ENCODE results near the gene DNAJC3.

The DNAJC3 gene, protein sequence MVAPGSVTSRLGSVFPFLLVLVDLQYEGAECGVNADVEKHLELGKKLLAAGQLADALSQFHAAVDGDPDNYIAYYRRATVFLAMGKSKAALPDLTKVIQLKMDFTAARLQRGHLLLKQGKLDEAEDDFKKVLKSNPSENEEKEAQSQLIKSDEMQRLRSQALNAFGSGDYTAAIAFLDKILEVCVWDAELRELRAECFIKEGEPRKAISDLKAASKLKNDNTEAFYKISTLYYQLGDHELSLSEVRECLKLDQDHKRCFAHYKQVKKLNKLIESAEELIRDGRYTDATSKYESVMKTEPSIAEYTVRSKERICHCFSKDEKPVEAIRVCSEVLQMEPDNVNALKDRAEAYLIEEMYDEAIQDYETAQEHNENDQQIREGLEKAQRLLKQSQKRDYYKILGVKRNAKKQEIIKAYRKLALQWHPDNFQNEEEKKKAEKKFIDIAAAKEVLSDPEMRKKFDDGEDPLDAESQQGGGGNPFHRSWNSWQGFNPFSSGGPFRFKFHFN

GRCh38 chr13:95676762-95677563 is at the start of gene DNAJC3:
Gene DNAJC3, plus strand, starts transcription at chr13:95677139. Its CDS starts 117 bp downstream, at chr13:95677256.
- peak within 1 kb of the TSS; percentile 88 to 98 for H3K4me3 Mint-ChIP-seq
- no peaks in the 10 kb centered on the region for H3K27me3 Mint-ChIP-seq
- peaks cover 9 to 19% of the 10 kb centered on the region in 2 donors for H3K36me3 Mint-ChIP-seq
- DNase-seq (peak; percentile 99), ATAC-seq (replicated peaks) (peak; percentile 95)
- peaks cover 21 to 54% of the 10 kb centered on the region in 2 donors for H3K4me1 Mint-ChIP-seq
- peak within 1 kb of the TSS; percentile 98 for H3K27ac Mint-ChIP-seq
- H3K9me3 Mint-ChIP-seq, result no peaks in the 10 kb centered on the region

DNA sequence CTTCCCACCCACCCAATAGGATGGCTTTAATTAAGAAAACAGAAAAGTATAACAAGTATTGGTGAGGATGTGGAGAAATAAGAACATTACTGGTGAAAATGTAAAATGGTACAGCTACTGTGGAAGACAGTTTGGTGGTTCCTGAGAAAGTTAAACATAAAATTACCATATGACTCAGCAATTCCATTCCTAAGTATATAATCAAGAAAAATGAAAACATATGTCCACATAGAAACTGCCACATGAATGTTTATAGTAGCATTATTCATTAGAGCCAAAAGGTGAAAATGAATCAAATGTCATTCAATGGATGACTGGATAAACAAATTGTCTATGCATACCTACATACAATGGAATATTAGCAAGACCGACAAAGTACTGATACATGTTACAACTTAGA is 49.3 kb upstream of the DNAJC3 start:
- DNase-seq, result no peak
- no peaks in the 10 kb centered on the region for H3K9me3 Mint-ChIP-seq
- H3K27ac Mint-ChIP-seq, result no peak overlapping the region
- no peak for ATAC-seq (replicated peaks)
- no peaks in the 10 kb centered on the region for H3K4me1 Mint-ChIP-seq
- H3K36me3 Mint-ChIP-seq, result peaks cover 0 to 1% of the 10 kb centered on the region in 2 donors
- no peak overlapping the region for H3K4me3 Mint-ChIP-seq
- peaks cover 10 to 34% of the 10 kb centered on the region in 2 donors for H3K27me3 Mint-ChIP-seq

- no peak overlapping the region for H3K4me3 Mint-ChIP-seq
- peaks cover 0 to 1% of the 10 kb centered on the region in 2 donors for H3K36me3 Mint-ChIP-seq
- no peak overlapping the region for H3K27ac Mint-ChIP-seq
- DNase-seq (no peak), ATAC-seq (replicated peaks) (no peak)
- H3K4me1 Mint-ChIP-seq, result no peaks in the 10 kb centered on the region
- no peaks in the 10 kb centered on the region for H3K9me3 Mint-ChIP-seq
- peaks cover 12 to 32% of the 10 kb centered on the region in 2 donors for H3K27me3 Mint-ChIP-seq
These were observed 48.5 kb upstream of the DNAJC3 start for GRCh38 chr13:95628488-95628887.

DNA sequence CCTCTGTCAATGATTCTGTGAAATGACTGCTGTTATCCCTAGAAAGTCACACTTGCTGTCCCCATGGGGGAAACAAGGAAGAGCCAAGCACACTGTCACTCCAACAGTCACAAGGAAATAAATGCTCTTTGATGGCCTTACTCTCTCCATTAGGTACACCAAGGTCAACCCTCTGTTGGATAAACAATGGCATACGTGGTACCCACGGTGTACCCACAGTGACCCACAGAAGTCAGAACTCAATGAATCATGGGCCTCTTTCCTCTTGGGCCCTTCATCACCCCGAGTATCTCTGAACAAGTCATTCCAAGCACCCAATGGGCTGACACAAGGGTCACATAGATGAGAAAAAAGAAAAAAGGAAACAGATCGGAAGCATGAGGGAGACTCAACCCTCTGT is 47.9 kb upstream of the DNAJC3 start:
- Mint-ChIP-seq H3K27me3 (peaks cover 14 to 35% of the 10 kb centered on the region in 2 donors), H3K4me3 (no peak overlapping the region), H3K9me3 (no peaks in the 10 kb centered on the region), H3K27ac (no peak overlapping the region), H3K4me1 (no peaks in the 10 kb centered on the region), H3K36me3 (peaks cover 0 to 1% of the 10 kb centered on the region in 2 donors)
- ATAC-seq (replicated peaks) (no peak), DNase-seq (no peak)

- DNase-seq, result no peak
- H3K4me1 Mint-ChIP-seq, result no peaks in the 10 kb centered on the region
- H3K27ac Mint-ChIP-seq, result no peak overlapping the region
- ATAC-seq (replicated peaks), result no peak
- no peaks in the 10 kb centered on the region for H3K9me3 Mint-ChIP-seq
- peaks cover 0 to 1% of the 10 kb centered on the region in 2 donors for H3K36me3 Mint-ChIP-seq
- no peak overlapping the region for H3K4me3 Mint-ChIP-seq
- peaks cover 22 to 34% of the 10 kb centered on the region in 2 donors for H3K27me3 Mint-ChIP-seq
These were observed 46.3 kb upstream of the DNAJC3 start for GRCh38 chr13:95630593-95630992.

DNA sequence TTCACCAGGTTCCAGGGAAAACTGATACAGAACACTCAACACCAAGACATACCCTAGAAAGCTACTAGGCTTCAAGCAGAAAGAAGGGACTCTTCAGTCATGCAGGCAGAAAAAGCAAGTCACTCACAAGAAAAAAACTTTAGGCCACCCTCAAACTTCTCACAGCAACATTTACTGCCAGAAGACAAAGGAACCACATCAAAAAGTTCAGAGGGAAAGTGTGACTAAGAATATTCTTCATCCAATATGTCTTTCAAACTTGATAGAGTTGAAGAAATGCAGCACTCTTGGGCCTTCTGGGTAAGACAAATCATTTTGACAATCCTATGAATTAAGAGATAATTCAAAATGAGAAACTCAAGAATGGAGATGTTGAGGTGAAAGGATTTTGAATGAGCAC is 40.1 kb upstream of the DNAJC3 start:
- H3K27me3 Mint-ChIP-seq, result peaks cover 47 to 53% of the 10 kb centered on the region in 2 donors
- H3K36me3 Mint-ChIP-seq, result peaks cover 0 to 1% of the 10 kb centered on the region in 2 donors
- no peaks in the 10 kb centered on the region for H3K9me3 Mint-ChIP-seq
- H3K4me3 Mint-ChIP-seq, result no peak overlapping the region
- ATAC-seq (replicated peaks), result no peak
- H3K4me1 Mint-ChIP-seq, result peaks cover 0 to 1% of the 10 kb centered on the region in 2 donors
- no peak overlapping the region for H3K27ac Mint-ChIP-seq
- no peak for DNase-seq

GRCh38 chr13:95641291-95642027 is 35.5 kb upstream of the DNAJC3 start:
- H3K9me3 Mint-ChIP-seq, result no peaks in the 10 kb centered on the region
- peaks cover 36 to 44% of the 10 kb centered on the region in 2 donors for H3K27me3 Mint-ChIP-seq
- peak overlapping the region in 1 of 2 donors; percentile 19 for H3K4me3 Mint-ChIP-seq
- ATAC-seq (replicated peaks) (no peak), DNase-seq (no peak)
- H3K36me3 Mint-ChIP-seq, result no peaks in the 10 kb centered on the region
- H3K27ac Mint-ChIP-seq, result no peak overlapping the region
- peaks cover 7 to 8% of the 10 kb centered on the region in 2 donors for H3K4me1 Mint-ChIP-seq

DNA sequence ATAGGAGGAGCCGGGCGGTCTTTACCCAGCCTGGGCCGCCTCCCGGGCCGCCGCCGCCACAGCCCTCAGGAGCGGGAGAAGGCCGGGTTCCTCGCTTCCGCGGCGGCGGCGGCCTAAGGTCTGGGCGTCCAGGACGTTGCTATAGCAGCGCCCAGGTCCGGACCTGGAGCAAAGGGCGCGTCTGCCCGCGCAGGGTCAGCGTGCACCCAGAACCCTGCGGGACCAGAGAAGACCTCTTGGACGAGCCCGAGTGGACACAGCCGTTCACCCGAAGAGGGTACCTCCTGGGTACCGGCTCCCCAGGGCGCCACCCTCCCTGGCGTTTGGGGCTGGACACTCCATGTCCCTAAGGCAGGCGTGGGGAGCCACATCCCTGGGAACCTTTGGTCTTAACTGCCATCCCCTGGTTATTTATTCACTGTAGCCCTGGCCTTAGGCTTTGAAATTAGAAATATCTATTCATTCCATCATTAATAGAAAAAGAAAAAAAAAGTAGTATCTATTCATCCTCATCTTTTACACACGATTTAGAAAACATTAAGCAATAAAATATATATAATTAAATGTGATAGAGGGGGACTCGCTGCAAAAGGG is 34.8 kb upstream of the DNAJC3 start:
- H3K9me3 Mint-ChIP-seq, result no peaks in the 10 kb centered on the region
- DNase-seq (no peak), ATAC-seq (replicated peaks) (peak; percentile 31 to 34)
- peaks cover 37 to 50% of the 10 kb centered on the region in 2 donors for H3K27me3 Mint-ChIP-seq
- no peaks in the 10 kb centered on the region for H3K36me3 Mint-ChIP-seq
- peak overlapping the region in 1 of 2 donors; percentile 19 for H3K4me3 Mint-ChIP-seq
- peaks cover 7 to 8% of the 10 kb centered on the region in 2 donors for H3K4me1 Mint-ChIP-seq
- no peak overlapping the region for H3K27ac Mint-ChIP-seq

- no peak for ATAC-seq (replicated peaks)
- H3K27me3 Mint-ChIP-seq, result peaks cover 40 to 59% of the 10 kb centered on the region in 2 donors
- H3K9me3 Mint-ChIP-seq, result no peaks in the 10 kb centered on the region
- H3K27ac Mint-ChIP-seq, result no peak overlapping the region
- H3K4me1 Mint-ChIP-seq, result peaks cover 7 to 8% of the 10 kb centered on the region in 2 donors
- no peaks in the 10 kb centered on the region for H3K36me3 Mint-ChIP-seq
- no peak for DNase-seq
- H3K4me3 Mint-ChIP-seq, result no peak overlapping the region
These were observed 33.9 kb upstream of the DNAJC3 start for GRCh38 chr13:95642999-95643398.

DNA sequence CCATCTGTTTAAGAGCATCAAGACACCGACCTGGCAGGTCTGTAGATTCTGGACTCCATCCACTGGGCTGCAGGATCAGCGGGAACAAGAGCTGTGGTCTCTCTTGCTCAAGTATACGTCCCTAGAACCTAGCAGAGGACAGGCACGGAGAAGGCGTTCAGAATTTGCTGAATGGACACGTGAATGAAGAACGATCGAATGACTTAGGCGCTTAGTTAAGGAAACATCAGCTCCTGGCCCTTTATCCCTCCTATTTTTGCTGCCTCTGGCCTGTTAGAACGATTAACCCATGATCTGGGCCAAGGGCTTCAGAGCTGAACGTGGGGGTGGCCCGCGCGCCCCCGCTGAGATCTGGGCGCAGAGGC is 33.4 kb upstream of the DNAJC3 start:
- Mint-ChIP-seq H3K27me3 (peaks cover 38 to 56% of the 10 kb centered on the region in 2 donors), H3K36me3 (no peaks in the 10 kb centered on the region), H3K4me3 (peak overlapping the region; percentile 5 to 65), H3K27ac (no peak overlapping the region), H3K9me3 (no peaks in the 10 kb centered on the region), H3K4me1 (peaks cover 7 to 8% of the 10 kb centered on the region in 2 donors)
- ATAC-seq (replicated peaks), result no peak
- DNase-seq, result no peak

- Mint-ChIP-seq H3K27me3 (peaks cover 33 to 51% of the 10 kb centered on the region in 2 donors), H3K4me1 (peaks cover 7 to 8% of the 10 kb centered on the region in 2 donors), H3K27ac (no peak overlapping the region), H3K36me3 (no peaks in the 10 kb centered on the region), H3K4me3 (peak overlapping the region; percentile 5 to 65), H3K9me3 (no peaks in the 10 kb centered on the region)
- ATAC-seq (replicated peaks) (peak; percentile 60), DNase-seq (peak; percentile 8)
These were observed 32.9 kb upstream of the DNAJC3 start for GRCh38 chr13:95643936-95644598.

- peak; percentile 68 to 80 for ATAC-seq (replicated peaks)
- Mint-ChIP-seq H3K27ac (peak within 1 kb of the TSS; percentile 9), H3K4me3 (peak within 1 kb of the TSS; percentile 76 to 77), H3K27me3 (peaks cover 30 to 47% of the 10 kb centered on the region in 2 donors), H3K9me3 (no peaks in the 10 kb centered on the region), H3K4me1 (peaks cover 7 to 8% of the 10 kb centered on the region in 2 donors), H3K36me3 (no peaks in the 10 kb centered on the region)
- no peak for DNase-seq
These were observed 32.3 kb upstream of the DNAJC3 start, which contains the start of gene DZIP1 for GRCh38 chr13:95644601-95645052. Gene DZIP1, minus strand, starts transcription at chr13:95644706. Its CDS starts 2,677 bp downstream, at chr13:95642029.

DNA sequence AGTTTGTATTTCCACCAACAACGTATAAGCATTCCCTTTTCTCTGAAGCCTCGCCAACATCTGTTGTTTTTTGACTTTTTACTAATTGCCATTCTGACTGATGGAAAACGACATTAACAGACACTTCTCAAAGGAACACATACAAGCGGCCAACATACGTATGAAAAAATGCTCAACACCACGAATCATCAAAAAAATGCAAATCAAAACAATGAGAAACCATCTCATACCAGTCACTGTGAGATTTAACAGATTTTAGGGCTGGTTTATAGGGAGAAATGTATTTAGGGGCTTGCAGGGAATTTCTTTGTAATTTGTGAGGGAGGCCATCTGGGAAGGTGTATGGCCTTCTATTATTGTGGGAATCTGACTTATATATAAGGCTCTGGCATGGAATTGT is 29.6 kb upstream of the DNAJC3 start:
- peaks cover 6 to 8% of the 10 kb centered on the region in 2 donors for H3K4me1 Mint-ChIP-seq
- H3K36me3 Mint-ChIP-seq, result no peaks in the 10 kb centered on the region
- H3K4me3 Mint-ChIP-seq, result no peak overlapping the region
- peaks cover 15 to 37% of the 10 kb centered on the region in 2 donors for H3K27me3 Mint-ChIP-seq
- no peaks in the 10 kb centered on the region for H3K9me3 Mint-ChIP-seq
- no peak for DNase-seq
- ATAC-seq (replicated peaks), result no peak
- H3K27ac Mint-ChIP-seq, result no peak overlapping the region
